Chondrocyte (in vitro differentiated cells): ENCODE measurements around the gene SPINT4. TPM values are rescaled to one million over a fixed set of nuclear protein-coding genes. Genes with fewer than 3 reads are reported as not detected.
"Not testable (repeated sequence)": the region's sequence is repeated elsewhere in the genome, so short reads cannot be mapped to it uniquely, and the experiment has no call there.

Source experiments
- DNase-seq: peaks from one replicate; pipeline ENCODE4 v3.0.0; 2021; ENCODE audit warnings: mixed read lengths, low spot score
- H3K27ac Mint-ChIP-seq: one replicate; pipeline ENCODE4 v1.8.0; 2021; ENCODE audit warnings: mild to moderate bottlenecking, moderate library complexity, mixed read lengths; ENCODE audit not compliant: unreplicated experiment
- H3K27me3 Mint-ChIP-seq: 2 replicates; pipeline ENCODE4 v1.8.0; 2021; ENCODE audit warnings: low read depth, mixed read lengths
- H3K36me3 Mint-ChIP-seq: 2 replicates; pipeline ENCODE4 v1.8.0; 2021; ENCODE audit warnings: low read depth, mixed read lengths
- H3K4me1 Mint-ChIP-seq: 2 replicates; pipeline ENCODE4 v1.8.0; 2021; ENCODE audit warnings: low read depth, mild to moderate bottlenecking, mixed read lengths
- H3K4me3 Mint-ChIP-seq: one replicate; pipeline ENCODE4 v1.8.0; 2021; ENCODE audit warnings: mild to moderate bottlenecking, moderate library complexity, mixed read lengths; ENCODE audit not compliant: unreplicated experiment
- H3K9me3 Mint-ChIP-seq: 2 replicates; pipeline ENCODE4 v1.8.0; 2021; ENCODE audit warnings: low read depth, mixed read lengths
- CTCF ChIP-seq: fragments of 200-600 bp; sonication (generic); IDR thresholded peaks from 2 replicates; pipeline ENCODE4 v1.5.0; 2021; ENCODE audit warnings: antibody characterized with exemption, mild to moderate bottlenecking, moderate library complexity
- total RNA-seq: library from RNA; stranded (reverse); gene quantifications from 3 replicates; pipeline ENCODE4 v1.2.1, GENCODE V29; 2021

Gene SPINT4
- total RNA-seq, 1 donor from 2014 or later = not detected

DNA sequence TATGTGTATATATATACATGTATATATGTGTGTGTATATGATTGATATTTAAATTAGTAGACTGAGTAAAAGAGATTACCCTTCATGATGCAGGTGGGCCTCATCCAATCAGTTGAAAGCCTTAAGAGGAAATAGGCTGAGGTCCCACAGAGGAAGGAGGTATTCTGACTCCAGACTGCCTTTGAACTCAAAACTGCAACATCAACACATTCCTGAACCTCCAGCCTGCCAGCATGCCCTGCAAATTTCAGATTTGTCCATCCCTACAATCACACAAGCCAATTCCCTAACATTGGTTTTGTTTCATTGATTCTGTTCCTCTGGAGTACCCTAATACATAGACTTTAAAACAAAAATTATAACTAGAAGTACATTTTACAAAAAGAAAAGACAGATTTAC is 22.9 kb downstream of the SPINT4 start:
- no peak overlapping the region for H3K27ac Mint-ChIP-seq
- H3K27me3 Mint-ChIP-seq = peaks cover 36% of the 10 kb centered on the region
- H3K4me3 Mint-ChIP-seq = no peak overlapping the region
- no peaks in the 10 kb centered on the region for H3K36me3 Mint-ChIP-seq
- H3K4me1 Mint-ChIP-seq = no peaks in the 10 kb centered on the region
- no peak for DNase-seq
- no peaks in the 10 kb centered on the region for H3K9me3 Mint-ChIP-seq
- TF ChIP-seq CTCF = no peak

- peaks cover 12% of the 10 kb centered on the region for H3K9me3 Mint-ChIP-seq
- no peak for TF ChIP-seq CTCF
- H3K36me3 Mint-ChIP-seq = no peaks in the 10 kb centered on the region
- H3K27me3 Mint-ChIP-seq = peaks cover 33% of the 10 kb centered on the region
- no peak overlapping the region for H3K27ac Mint-ChIP-seq
- DNase-seq = no peak
- no peaks in the 10 kb centered on the region for H3K4me1 Mint-ChIP-seq
- no peak overlapping the region for H3K4me3 Mint-ChIP-seq
Observed at GRCh38 chr20:45751721-45752120, 29.6 kb downstream of the SPINT4 start.

- Mint-ChIP-seq H3K4me1 (no peaks in the 10 kb centered on the region), H3K4me3 (no peak overlapping the region), H3K9me3 (peaks cover 12% of the 10 kb centered on the region), H3K27me3 (peaks cover 23% of the 10 kb centered on the region), H3K27ac (no peak overlapping the region), H3K36me3 (no peaks in the 10 kb centered on the region)
- DNase-seq = no peak
- TF ChIP-seq CTCF = no peak
Observed at GRCh38 chr20:45752746-45753145, 30.6 kb downstream of the SPINT4 start.

DNA sequence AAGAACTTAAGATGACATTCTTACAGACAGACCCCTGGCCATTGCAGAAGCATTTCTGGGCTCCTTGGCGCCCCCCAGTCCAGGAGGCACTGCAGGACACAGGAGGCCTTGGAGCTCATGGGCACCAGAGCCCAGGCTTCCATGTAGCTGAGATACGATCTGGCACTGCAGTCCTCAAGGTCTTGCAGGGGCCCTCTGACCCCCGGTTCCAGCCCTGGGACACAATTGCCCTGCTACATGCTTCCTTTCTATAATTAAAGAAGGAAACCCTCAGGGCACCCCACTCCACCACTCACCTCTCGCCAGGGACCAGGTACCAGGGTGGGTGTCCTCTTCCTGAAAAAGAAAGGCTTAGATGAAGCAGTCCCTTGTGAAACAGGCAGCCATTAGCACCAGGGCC is 35.9 kb downstream of the SPINT4 start:
- H3K9me3 Mint-ChIP-seq = peaks cover 12% of the 10 kb centered on the region
- H3K27me3 Mint-ChIP-seq = peaks cover 12% of the 10 kb centered on the region
- no peaks in the 10 kb centered on the region for H3K36me3 Mint-ChIP-seq
- TF ChIP-seq CTCF = no peak
- no peak overlapping the region for H3K27ac Mint-ChIP-seq
- DNase-seq = no peak
- H3K4me1 Mint-ChIP-seq = no peaks in the 10 kb centered on the region
- no peak overlapping the region for H3K4me3 Mint-ChIP-seq

DNA sequence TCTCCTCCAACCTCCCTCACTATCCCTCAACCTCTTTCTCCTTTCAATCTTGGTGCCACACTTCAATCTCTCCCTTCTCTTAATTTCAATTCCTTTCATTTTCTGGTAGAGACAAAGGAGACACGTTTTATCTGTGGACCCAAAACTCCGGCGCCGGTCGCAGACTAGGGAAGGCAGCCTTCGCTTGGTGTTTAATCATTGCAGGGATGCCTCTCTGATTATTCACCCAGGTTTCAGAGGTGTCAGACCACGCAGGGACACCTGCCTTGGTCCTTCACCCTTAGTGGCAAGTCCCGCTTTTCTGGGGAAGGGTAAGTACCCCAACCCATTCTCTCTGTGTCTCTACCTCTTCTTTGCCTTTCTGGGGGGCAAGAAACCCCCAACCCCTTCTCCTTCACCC is 37.8 kb downstream of the SPINT4 start:
- not testable (repeated sequence) for H3K4me3 Mint-ChIP-seq, DNase-seq, H3K36me3 Mint-ChIP-seq, H3K9me3 Mint-ChIP-seq, H3K27ac Mint-ChIP-seq, H3K4me1 Mint-ChIP-seq
- peaks cover 14% of the 10 kb centered on the region for H3K27me3 Mint-ChIP-seq

DNA sequence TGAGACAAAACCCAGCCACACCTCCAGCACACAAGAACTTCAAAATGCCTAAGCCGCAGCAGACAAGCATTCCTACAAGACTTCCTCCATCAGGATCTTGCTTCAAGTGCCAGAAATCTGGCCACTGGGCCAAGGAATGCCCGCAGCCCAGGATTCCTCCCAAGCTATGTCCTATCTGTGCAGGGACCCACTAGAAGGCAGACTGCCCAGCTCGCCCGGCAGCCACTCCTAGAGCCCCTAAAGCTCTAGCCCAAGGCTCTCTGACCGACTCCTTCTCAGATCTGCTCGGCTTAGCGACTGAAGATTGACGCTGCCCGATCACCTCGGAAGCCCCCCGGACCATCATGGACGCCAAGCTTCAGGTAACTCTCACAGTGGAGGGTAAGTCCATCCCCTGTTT is 39.8 kb downstream of the SPINT4 start:
- not testable (repeated sequence) for H3K27ac Mint-ChIP-seq, H3K36me3 Mint-ChIP-seq, H3K4me3 Mint-ChIP-seq, DNase-seq, H3K9me3 Mint-ChIP-seq, H3K4me1 Mint-ChIP-seq
- H3K27me3 Mint-ChIP-seq = peaks cover 20% of the 10 kb centered on the region

DNA sequence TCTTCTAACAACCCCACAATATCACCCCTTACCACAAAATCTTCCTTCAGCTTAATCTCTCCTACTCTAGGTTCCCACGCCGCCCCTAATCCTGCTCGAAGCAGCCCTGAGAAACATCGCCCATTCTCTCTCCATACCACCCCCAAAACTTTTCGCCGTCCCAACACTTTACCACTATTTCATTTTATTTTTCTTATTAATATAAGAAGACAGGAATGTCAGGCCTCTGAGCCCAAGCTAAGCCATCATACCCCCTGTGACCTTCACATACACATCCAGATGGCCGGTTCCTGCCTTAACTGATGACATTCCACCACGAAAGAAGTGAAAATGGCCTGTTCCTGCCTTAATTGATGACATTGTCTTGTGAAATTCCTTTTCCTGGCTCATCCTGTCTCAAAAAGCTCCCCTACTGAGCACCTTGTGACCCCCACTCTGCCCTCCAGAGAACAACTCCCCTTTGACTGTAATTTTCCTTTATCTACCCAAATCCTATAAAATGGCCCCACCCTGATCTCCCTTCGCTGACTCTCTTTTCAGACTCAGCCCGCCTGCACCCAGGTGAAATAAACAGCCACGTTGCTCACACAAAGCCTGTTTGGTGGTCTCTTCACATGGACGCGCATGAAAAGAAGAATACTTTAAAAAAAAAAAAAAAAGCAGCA is 42.6 kb downstream of the SPINT4 start:
- not testable (repeated sequence) for H3K36me3 Mint-ChIP-seq, H3K27ac Mint-ChIP-seq, H3K4me3 Mint-ChIP-seq, DNase-seq, H3K9me3 Mint-ChIP-seq, H3K4me1 Mint-ChIP-seq
- peaks cover 21% of the 10 kb centered on the region for H3K27me3 Mint-ChIP-seq
